Prostate gland (tissue), 2 donors: ENCODE measurements around the gene UBL7. TPM values are rescaled to one million over a fixed set of nuclear protein-coding genes. Genes with fewer than 3 reads are reported as not detected.

ENCODE experiments used
- DNase-seq: peaks from one replicate; pipeline ENCODE4 v3.0.0-alpha.2; 2019; ENCODE audit warnings: low spot score
- H3K27ac ChIP-seq, 2 donors: fragments of 200-600 bp; sonication (generic); 2 replicates each; pipeline ENCODE4 v1.5.1; 2017 to 2019
- H3K27me3 ChIP-seq: fragments of 200-600 bp; sonication (generic); replicated peaks from 2 replicates; pipeline ENCODE4 v1.5.1; 2019; ENCODE audit not compliant: insufficient read depth
- H3K36me3 ChIP-seq, 2 donors: fragments of 200-600 bp; sonication (generic); 1 replicate in 1 of 2; 2 replicates in 1 of 2; pipeline versions ENCODE4 v1.5.1 to v1.8.1; 2017 to 2019
- H3K4me1 ChIP-seq: fragments of 200-600 bp; sonication (generic); replicated peaks from 2 replicates; pipeline ENCODE4 v1.5.1; 2019
- H3K4me3 ChIP-seq, 2 donors: fragments of 200-600 bp; sonication (generic); 2 replicates each; pipeline ENCODE4 v1.5.1; 2017 to 2019
- H3K9me3 ChIP-seq: fragments of 200-600 bp; sonication (generic); 2 replicates; pipeline ENCODE4 v1.5.1; 2017
- POLR2A ChIP-seq: fragments of 450-650 bp; IDR thresholded peaks from one replicate; pipeline ENCODE4 v1.6.1; 2016; ENCODE audit warnings: antibody characterized with exemption, mild to moderate bottlenecking
- POLR2AphosphoS5 ChIP-seq: sonication (generic); formaldehyde crosslinking; IDR thresholded peaks from one replicate; pipeline ENCODE4 v1.6.1; 2017; ENCODE audit warnings: antibody characterized with exemption
- WGBS: methylation state at CpG from one replicate; pipeline ENCODE4 v1.1.5; 2018; 5-methylcytosine and 5-hydroxymethylcytosine counted together
- intact Hi-C: fragments of 100-400 bp; cut with DNase I; formaldehyde crosslinking; loops from one replicate; pipeline ENCODE4 v1.14.2; 2022
- total RNA-seq, 2 donors: library from RNA; depleted of rRNA; stranded (reverse); fragments of >200 nt; gene quantifications; one replicate each; pipeline ENCODE4 v1.1.0, GENCODE V29; 2016
- TF ChIP-seq, protein P1 (sequence below), 4 experiments: fragments of 200-600 bp in 2 of 4; fragments of 450-650 bp in 2 of 4; sonication (generic) in 2 of 4; IDR thresholded peaks; 1 replicate in 3 of 4; 2 replicates in 1 of 4; pipeline ENCODE4 v1.5.1; 2016 to 2019; ENCODE audit warnings: antibody characterized with exemption in 4 of 4, mild to moderate bottlenecking in 2 of 4, moderate library complexity in 2 of 4

The UBL7 gene
- total RNA-seq, 2 donors from 2014 or later: 83.1 to 85.2 TPM

DNA sequence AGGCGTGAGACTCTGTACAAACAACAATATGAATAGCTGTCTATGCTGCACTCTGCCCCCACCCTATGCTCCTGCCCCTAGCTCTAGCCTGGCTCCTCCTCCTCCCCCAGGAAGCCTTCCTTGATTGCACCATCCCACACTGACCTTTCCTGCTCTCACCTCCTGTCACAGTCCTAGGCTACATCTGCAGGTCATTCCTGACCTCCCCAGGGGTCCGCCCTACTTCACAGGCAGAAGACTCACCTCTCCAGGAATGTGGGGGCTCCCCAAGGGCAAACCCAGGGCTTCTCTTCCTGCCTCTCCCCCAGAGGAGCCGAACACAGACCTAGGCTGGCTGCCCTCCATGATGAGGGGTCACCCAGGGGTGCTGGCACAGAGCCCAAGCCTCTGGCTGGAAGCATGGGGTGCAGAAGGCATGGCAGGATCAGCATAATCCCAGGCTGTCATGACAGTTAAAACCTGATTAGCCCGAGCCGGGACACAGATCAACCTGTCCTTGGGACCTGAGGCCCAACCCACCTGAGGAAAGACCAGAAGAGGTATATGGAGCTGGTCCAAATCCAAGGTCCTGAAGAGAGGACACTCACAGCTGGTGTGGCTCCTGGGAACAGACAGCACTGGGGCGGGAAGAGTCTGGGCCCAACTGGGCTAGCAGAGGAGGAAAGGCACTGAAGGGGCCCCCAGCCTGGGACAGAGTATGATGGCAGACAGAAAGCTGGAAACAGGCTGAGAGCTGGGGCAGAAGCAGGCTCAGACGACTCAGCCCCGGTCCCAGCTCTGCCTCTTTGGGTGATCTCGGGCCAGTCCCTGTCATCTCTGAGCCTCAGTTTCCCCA lies 33.1 kb downstream of the UBL7 start:
- H3K4me1 ChIP-seq: peaks cover 1% of the 10 kb centered on the region
- no peak overlapping the region for H3K27ac ChIP-seq
- H3K9me3 ChIP-seq: no peaks in the 10 kb centered on the region
- TF ChIP-seq POLR2AphosphoS5 (no peak), POLR2A (no peak)
- TF ChIP-seq, protein P1, sequence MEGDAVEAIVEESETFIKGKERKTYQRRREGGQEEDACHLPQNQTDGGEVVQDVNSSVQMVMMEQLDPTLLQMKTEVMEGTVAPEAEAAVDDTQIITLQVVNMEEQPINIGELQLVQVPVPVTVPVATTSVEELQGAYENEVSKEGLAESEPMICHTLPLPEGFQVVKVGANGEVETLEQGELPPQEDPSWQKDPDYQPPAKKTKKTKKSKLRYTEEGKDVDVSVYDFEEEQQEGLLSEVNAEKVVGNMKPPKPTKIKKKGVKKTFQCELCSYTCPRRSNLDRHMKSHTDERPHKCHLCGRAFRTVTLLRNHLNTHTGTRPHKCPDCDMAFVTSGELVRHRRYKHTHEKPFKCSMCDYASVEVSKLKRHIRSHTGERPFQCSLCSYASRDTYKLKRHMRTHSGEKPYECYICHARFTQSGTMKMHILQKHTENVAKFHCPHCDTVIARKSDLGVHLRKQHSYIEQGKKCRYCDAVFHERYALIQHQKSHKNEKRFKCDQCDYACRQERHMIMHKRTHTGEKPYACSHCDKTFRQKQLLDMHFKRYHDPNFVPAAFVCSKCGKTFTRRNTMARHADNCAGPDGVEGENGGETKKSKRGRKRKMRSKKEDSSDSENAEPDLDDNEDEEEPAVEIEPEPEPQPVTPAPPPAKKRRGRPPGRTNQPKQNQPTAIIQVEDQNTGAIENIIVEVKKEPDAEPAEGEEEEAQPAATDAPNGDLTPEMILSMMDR (IDR thresholded peaks at IDR 0.05): no peak
- peaks cover 4% of the 10 kb centered on the region for H3K27me3 ChIP-seq
- H3K36me3 ChIP-seq: no peaks in the 10 kb centered on the region
- WGBS: 79% methylated on average over 9 of the region's 9 CpGs
- intact Hi-C loops: no loop called here
- DNase-seq: no peak
- H3K4me3 ChIP-seq: no peak overlapping the region

DNA sequence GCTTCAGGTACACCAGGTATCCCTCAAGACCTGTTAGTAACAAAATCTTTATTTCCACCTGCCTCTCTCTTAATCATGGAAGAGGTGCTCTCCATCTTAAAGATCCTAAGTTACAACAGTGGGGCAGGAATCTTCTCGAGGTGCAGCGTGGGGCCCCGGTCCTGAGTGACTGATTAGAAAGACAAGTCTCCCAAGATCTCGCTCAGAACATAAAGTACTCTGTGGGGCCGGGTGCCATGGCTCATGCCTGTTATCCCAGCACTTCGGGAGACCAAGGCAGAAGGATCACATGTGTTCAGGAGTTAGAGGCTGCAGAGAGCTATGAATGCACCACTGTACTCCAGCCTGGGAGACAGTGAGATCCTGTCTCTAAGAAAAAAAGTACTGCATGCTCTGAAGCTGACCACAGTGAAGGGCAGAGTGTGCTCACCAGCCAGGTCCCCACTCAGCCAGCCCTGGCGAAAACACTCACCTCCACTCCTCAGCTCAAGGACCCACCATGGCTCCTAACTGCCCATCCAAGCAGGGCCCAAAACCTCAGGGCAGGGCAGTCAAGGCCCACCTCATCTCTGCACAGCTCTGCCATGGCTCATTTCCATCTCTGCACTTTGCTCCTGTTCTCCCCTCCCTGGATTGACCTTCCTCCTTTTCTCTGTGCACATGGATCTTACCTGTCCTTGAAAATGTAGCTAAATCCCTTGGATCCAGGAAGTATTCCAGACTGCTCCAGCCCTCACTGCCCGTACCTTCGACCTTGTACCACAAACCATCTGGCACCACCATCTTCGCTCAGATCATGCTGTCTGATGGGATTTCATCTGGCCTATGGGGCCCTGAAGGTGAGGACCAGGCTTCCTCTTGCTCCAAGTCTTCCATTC lies 34.3 kb downstream of the UBL7 start:
- intact Hi-C loops: no loop called here
- TF ChIP-seq POLR2A: no peak
- TF ChIP-seq, protein P1 (IDR thresholded peaks at IDR 0.05): no peak
- TF ChIP-seq POLR2AphosphoS5: no peak
- WGBS: 89% methylated on average over 9 of the region's 10 CpGs
- H3K27ac ChIP-seq: no peak overlapping the region
- H3K4me3 ChIP-seq: no peak overlapping the region
- H3K4me1 ChIP-seq: no peaks in the 10 kb centered on the region
- H3K9me3 ChIP-seq: no peaks in the 10 kb centered on the region
- no peaks in the 10 kb centered on the region for H3K36me3 ChIP-seq
- H3K27me3 ChIP-seq: no peaks in the 10 kb centered on the region
- DNase-seq: no peak

DNA sequence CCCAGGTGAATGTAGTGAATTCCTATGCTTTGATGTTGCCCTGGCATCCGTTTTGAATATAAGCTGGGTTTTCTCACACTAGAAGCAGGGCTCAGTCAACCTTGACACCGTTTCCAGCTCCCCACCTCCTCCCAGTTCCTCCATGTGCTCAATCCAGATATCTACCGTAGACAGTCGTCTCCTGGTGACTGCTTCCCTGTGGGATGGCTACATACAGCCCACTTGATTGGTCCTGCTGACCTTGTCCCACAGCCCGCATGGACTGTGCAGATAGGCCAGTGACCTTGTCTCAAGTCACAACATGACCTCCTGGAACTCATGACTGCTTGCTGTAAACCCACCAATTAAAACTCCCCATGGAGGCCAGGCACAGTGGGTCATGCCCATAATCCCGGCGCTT lies 35.3 kb downstream of the UBL7 start:
- H3K4me1 ChIP-seq: no peaks in the 10 kb centered on the region
- no peak for DNase-seq
- H3K4me3 ChIP-seq: no peak overlapping the region
- TF ChIP-seq POLR2AphosphoS5 (no peak), POLR2A (no peak)
- TF ChIP-seq, protein P1 (IDR thresholded peaks at IDR 0.05): no peak
- H3K27me3 ChIP-seq: no peaks in the 10 kb centered on the region
- intact Hi-C loops: no loop called here
- H3K36me3 ChIP-seq: no peaks in the 10 kb centered on the region
- no peaks in the 10 kb centered on the region for H3K9me3 ChIP-seq
- no peak overlapping the region for H3K27ac ChIP-seq
- 84% methylated on average over 7 of the region's 7 CpGs for WGBS

DNA sequence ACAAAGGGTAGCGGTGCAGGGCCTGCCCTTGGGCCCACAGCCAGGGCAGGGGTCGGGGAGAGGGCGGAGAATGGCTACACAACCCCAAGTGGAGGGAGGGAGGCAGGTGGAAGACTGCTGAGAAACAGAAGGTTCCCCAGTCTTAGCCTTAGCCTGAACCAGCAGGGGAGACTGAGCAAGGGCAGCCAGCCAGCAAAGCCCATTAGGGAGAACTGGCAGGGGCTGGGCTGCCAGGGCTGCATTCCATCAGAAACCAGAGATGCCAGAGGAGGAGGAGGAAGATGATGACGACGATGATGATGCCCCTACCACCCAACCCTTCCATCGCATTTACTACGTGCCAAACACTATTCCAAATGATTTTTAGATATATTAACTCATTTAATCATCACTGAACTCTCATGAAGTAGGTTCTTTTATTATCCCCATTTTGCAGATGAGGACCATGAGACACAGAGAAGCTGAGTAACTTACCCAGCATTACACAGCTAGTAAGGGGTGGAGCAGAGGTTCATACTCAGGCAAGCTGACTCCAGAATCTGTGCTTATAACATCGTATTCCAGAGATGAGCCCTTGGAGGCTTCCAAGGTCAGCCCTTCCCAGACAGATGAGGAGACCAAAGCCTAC lies 35.9 kb downstream of the UBL7 start:
- no peak for TF ChIP-seq POLR2AphosphoS5
- TF ChIP-seq POLR2A: no peak
- TF ChIP-seq, protein P1 (IDR thresholded peaks at IDR 0.05): no peak
- Histone ChIP-seq H3K4me1 (no peaks in the 10 kb centered on the region), H3K36me3 (no peaks in the 10 kb centered on the region), H3K9me3 (no peaks in the 10 kb centered on the region), H3K27ac (no peak overlapping the region), H3K4me3 (no peak overlapping the region), H3K27me3 (no peaks in the 10 kb centered on the region)
- no peak for DNase-seq
- intact Hi-C loops: no loop called here
- 84% methylated on average over 8 of the region's 8 CpGs for WGBS
